GM21737 (cell line): Measurements from ENCODE around the gene HCFC1R1.
A peak's percentile ranks its signal among the peaks of the same experiment; 100 is the strongest.

Experiments used
- ATAC-seq: cut with Tn5 transposase; IDR thresholded peaks from one replicate; pipeline ENCODE4 v1.9.1; 2021; ENCODE audit warnings: mild to moderate bottlenecking, moderate library complexity; ENCODE audit not compliant: unreplicated experiment

The HCFC1R1 gene

DNA sequence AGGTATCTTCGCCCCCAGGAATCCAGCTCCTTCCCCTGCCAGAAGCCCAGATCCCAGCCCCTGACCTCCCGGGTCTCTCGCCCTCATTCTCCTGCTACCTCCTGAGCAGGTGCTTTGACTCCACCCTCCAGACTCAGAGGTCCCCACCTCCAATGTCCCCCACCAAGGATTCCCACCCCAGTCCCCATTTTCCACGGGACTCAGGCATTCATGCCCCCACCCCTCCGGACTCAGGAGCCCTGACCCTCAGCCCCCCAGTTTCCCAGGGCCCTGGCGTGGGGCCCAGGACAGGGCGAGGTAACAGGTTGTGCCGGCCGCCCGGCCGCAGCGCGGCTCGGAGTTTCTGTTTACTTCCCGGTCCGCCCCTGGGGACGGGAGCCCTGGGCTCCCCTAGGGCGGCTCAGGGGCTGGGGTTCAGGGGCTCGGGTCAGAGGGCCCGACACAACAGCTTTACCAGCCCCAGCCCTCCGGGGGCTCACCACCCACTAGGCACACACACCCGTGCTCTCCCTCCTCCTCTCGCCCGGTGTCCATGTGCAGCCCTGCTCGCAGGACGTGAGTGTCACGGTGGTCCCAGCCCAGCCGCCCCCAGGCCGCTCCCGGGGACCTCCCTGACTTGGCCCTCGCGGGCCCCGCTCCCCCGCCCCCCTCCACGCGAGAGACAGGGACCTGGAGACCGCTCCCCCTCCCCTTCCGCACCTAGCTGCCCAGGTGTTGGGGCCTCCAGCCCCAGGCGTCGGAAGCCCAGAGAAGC, 12.4 kb upstream of the HCFC1R1 start:
- no peak for ATAC-seq

DNA sequence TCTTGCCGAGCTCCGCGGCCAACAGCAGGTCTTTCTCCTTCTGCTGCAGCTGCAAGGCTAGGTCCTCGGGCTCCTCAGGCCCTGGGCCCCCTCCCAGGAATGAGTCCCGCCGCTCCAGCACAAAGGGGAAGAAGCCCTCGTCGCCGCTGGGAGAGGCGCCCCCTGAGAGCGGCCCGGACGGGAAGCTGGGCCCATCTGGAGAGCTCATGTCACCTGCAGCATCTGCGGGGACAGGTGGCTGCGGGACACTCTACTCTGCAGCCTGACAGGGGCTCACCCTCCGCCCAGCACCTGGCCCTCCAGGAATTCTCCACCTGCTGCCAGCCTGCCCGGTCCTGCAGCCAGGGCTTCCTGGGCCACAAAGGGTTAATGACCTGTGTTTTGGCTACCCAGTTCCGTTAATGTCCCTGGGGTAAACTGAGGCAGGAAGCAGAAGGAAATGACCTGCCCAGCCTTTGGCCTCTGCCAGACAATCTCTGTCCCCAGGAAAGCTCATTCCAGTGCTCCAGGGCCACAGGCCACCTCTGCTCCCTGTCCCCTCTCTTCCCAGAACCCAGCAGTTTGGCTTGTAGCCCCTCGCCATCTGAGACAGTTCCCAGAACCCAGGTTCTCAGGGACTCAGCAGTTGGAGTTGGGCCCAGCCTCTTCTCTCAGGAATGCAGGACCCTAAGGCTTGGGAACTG, 11.7 kb upstream of the HCFC1R1 start:
- no peak for ATAC-seq

DNA sequence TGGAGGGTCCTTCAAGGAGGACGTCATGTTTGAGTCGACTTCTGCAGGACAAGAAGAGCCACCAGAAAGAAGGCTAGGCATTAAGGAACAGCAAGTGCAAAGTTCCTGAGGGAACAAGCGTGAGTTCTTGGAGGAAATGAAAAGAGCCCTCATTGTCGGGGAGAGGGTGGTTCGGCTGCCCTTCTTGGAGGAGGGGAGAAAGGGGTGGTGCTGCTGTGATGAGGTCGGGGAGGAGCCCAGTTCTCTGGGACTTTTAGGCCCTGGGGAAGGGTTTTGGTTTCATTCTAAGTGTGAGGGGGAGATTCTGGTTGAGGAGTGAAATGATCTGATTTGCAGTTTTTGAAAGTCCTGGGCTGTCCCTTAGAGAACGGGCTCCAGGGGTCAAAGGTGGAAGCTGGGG, 8.9 kb upstream of the HCFC1R1 start:
- no peak for ATAC-seq

DNA sequence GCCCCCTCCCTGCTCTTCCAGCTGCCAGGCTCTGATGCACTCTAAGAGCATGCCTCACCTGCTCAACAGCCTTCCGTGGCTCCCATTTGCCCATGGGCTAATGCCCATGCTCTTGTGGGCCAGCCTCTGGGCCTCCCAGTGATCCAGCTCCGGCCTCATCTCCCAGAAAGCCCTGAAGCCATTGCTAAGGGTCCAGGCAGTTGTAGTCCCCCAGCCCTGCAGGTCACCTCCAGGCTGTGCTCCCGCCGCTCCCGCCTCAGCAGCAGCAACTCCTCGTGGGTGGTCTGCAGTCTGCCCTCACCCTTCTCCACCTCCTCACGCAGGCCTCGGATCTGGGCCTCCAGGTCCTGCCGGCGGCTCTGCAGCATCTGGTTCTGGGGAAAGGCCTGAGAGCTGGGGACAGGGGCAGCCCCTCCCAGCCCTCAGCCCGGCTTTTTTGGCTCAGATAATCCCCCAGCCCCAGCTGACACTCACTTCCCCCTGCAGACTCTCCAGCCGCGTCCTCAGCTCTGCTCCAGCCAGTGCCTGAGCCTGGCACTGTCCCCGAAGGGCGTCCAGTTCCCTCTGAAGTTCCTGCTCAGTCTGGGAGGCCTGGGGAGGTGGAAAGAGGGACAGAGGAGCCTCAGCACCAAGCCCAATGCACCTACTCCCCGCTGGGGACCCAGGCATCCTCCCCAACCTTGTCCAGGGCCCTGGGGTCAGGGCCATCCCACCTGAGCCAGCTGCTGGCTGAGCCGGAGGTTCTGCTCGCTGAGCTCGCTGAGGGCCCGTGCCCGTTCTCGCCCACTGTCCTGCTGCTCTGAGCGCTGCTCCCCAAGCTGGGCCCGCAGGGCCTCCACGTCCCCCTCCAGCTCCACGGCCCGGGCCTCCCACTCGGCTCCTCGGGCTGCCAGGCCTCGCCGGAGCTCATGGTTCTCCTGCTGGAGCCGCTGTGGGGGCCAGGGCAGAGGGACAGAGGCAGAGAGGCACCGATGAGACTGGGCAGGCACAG, 6.8 kb upstream of the HCFC1R1 start:
- ATAC-seq: no peak

DNA sequence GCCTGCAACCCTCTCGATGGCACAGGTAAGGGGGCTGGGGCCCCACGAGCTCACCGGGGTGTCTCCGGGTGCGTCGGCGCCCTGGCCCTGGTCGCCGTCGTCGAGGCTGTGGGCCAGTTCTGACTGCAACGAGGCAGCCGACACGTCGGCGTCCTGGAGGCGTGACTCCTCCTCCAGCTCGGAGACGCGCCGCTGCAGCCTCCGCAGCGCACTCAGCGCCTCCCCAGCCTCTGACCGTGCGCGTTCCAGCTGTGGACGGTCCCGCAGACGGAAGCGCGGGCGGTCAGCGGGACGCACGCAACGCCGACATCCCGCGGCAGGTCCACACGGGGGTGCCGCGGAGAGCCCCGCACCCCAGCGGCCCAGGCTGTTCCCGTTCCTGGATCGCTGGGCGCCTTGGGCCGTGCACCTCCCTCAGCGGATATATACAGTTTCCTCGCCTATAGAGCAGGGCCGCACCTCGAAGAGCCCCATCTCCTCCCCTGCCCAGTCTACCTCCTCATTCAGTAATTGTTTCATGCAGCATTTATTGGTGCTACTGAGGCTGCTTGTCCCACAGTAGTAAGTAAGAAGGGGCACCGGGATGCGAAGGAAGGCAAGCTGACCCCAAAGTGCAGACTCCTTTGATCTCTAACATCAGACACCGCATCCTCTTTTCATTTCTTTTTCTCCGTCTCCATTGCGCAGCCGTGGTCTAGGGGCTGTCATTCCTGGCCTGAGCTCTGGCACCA, 5.9 kb upstream of the HCFC1R1 start:
- no peak for ATAC-seq

DNA sequence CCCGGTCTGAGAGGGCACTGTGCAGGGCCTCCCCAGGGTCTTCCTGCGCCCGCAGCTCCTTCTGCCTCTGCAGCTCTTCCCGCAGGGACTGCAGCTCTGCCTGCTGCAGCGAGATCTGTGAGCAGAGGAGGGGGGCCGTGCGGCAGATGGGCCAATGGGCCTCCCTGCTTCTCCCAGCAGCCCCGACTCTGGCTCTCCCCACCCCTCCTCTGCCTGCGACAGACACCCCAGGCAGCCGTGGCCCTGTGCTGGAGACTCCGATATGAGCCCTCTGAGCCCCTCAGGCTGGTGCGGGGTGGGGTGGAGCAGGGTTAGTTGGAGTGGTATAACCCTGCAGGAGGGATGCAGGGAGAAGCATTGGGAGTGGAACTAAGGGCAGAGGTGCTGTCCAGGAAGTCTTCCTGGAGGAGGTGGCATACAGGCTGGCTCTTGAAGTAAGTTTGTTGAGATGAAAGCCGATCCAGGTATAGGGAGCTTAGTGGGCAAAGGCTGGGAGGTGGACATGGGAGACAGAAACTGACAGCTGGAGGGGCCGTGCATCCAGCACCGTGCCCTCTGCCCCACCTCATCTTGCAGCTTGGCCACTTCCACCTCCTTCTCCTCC, 5.1 kb upstream of the HCFC1R1 start:
- no peak for ATAC-seq

DNA sequence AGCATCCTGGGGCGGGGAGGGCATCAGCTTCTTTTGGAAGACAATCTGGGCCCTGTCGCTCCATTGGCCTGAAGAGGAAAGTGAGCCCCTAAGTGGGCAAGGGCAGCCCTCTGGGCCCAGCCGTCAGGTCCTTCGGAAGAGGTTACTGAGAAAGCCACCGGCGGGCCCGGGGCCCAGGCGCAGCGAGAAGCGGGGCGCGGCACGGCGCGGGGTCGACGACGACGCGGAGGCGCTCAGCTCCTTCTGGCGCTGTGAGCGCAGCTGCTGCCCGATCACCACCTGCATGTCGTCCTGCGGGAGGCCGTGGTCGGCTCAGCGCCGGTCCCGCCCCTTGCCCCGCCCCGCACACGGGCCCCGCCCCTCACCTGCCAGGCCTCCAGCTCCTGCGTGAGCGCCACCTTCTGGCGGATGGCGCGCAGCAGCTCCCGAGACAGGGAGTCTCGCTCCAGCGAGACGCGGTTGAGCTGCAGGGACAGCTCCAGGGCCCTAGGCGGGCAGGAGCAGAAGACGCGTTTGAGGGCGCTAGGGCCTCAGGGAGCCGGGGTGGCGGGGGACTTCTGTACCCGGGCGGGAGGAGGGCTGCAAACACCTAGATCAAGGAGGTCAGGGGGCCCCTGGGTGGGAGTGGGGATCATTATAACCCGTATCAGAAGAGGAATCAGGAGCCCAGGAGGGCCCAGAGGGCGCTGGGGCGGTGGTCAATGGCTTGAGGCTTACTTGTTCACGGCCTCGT, 4.4 kb upstream of the HCFC1R1 start:
- ATAC-seq: peak; percentile 34

DNA sequence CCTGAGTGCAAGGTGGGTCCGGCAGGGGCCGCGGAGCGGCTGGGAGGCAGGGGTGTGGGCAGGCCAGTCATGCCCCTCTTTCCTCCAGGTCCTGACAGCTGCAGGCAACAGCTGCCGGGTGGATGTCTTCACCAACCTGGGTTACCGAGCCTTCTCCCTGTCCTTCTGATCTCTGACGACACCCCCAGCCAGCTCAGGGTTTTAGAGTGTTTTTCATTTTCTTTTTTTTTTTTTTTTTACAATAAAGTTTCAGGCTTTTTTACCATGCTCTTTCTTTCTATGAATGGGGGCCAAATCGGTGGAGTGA, 3.7 kb upstream of the HCFC1R1 start:
- no peak for ATAC-seq

DNA sequence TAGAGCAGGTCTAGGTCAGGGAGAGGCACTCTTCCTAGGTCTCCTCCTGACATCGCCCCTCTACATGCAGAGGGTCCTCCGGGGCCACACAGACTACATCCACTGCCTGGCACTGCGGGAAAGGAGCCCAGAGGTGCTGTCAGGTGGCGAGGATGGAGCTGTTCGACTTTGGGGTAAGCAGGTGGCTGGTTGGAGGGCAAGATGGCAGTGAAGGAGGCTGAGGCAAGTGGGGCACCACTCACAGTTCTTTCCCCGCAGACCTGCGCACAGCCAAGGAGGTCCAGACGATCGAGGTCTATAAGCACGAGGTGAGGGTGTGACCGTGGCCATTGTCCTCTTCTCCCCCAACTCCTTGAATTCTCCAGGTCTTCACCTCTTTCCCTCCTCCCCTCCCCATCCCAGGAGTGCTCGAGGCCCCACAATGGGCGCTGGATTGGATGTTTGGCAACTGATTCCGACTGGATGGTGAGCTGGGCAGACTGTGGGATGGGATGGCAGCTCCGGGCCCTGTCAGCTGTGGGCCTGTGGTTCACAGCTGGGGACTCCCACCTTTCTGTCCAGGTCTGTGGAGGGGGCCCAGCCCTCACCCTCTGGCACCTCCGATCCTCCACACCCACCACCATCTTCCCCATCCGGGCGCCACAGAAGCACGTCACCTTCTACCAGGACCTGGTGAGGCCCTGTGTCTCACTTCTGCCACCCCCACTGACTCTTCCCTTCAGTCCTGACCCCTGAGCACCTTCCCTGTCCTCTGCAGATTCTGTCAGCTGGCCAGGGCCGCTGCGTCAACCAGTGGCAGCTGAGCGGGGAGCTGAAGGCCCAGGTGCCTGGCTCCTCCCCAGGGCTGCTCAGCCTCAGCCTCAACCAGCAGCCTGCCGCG, 3.1 kb upstream of the HCFC1R1 start:
- no peak for ATAC-seq

DNA sequence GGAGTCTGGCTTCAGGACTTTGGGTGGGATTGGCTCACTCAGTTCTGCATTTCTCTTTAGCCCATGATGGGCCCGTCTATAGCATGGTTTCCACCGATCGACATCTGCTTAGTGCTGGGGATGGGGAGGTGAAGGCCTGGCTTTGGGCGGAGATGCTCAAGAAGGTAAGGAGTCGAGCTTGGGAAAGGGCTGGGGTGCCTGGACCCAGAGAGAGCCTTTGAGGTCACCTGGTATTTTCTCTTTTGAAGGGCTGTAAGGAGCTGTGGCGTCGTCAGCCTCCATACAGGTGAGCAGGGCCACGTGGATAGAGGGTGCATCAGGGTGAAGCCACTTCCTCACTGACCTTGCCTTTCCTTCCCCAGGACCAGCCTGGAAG, 2.2 kb upstream of the HCFC1R1 start:
- no peak for ATAC-seq

DNA sequence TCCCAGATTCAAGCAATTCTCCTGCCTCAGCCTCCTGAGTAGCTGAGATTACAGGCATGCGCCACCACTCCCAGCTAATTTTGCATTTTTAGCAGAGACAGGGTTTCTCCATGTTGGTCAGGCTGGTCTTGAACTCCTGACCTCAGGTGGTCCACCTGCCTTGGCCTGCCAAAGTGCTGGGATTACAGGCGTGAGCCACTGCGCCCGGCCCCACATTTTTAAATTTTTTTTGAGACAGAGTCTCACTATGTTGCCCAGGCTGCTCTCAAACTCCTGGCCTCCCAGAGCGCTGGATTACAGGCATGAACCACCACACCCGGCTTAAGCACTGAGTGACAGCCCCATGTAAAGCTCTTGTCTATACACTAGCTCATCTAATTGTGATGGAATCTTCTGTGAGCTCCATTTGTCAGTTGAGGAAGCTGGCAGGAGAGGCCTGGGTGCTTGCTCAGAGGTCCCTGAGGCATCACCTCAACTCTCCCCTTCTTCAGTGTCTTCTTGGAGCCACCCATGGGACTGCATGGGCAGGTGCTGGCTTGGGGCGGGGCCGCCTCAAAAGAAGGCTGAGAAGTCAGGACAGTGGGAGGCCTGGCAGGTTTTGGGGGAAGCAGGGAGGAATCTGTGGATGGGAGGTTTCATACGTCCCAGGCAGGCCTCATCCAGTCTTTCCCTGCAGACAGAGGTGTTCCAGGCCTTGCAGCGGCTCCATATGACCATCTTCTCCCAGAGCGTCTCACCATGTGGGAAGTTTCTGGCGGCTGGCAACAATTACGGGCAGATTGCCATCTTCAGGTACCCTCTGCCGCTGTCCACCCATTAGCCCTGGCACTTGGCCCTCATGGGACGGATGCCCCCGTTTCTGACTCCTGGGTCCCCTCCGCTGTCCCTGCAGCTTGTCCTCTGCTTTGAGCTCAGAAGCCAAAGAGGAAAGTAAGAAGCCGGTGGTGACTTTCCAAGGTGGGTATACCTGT, 1.6 kb upstream of the HCFC1R1 start:
- no peak for ATAC-seq

DNA sequence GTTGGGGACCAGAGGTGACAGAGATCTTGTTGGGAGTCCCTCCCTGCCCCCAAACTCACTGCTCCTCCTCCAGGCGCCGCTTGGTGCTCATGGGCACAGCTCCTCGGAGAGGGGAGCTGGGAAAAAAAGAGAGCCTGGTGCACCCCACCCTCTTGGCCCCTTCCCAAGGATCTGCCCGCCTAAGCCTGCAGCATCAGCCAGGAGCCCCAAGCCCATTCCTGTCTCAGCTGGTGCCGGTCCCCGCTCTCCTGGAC, 400 bp downstream of the HCFC1R1 start:
- ATAC-seq: no peak

DNA sequence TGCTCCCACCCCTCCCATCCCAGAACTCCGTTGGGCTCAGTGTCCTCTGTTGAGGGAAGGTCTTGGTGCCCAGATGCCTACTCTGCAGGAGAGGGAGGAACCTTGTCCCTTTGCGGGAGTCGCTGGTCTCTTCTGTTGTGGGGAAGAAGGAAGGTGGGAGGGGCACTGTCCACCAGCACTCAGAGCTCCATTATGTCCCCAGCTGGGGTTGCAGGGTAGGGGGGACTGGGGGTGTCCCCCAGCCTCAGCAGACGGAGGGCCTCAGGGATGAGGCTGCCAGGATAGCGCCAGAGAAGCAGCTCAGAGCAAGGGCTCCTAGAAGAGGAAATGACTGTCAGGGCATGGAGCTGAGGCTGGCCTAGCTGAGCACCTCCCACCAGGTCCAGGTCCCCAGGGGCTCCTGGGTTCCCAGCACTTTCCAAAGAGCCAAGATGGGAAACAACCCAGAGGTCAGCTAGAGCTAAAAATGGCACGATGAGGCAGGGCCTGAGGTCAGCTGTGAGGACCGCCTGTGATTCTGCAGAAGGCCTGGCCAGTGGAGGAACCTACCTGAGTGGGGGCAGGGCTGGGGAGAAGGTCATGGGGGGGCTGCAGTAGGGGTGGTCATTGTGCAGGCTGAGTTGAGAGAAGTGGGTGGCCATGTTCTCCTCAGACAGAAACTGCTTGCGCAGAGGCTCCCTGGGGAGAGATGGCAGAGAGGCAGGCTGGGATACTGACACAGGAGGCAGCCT, 893 bp downstream of the HCFC1R1 start:
- no peak for ATAC-seq

DNA sequence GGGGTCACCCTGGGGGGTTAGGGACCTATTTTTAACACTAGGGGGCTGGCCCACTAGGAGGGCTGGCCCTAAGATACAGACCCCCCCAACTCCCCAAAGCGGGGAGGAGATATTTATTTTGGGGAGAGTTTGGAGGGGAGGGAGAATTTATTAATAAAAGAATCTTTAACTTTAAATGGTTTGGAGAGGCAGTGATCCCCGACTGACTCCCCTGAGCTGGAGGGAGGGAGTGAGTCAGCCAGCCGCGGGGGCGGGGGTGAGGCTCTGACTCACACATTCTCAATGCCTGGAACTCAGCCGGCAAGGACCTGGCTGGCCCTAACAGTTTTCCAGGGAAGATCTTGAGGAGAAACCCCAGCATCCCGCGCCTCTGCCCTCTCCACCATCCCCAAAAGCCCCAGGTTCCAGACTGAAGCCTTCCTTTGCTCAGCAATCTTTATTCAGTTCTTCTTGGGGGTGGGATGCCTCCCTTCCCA, 1.5 kb downstream of the HCFC1R1 start:
- no peak for ATAC-seq

DNA sequence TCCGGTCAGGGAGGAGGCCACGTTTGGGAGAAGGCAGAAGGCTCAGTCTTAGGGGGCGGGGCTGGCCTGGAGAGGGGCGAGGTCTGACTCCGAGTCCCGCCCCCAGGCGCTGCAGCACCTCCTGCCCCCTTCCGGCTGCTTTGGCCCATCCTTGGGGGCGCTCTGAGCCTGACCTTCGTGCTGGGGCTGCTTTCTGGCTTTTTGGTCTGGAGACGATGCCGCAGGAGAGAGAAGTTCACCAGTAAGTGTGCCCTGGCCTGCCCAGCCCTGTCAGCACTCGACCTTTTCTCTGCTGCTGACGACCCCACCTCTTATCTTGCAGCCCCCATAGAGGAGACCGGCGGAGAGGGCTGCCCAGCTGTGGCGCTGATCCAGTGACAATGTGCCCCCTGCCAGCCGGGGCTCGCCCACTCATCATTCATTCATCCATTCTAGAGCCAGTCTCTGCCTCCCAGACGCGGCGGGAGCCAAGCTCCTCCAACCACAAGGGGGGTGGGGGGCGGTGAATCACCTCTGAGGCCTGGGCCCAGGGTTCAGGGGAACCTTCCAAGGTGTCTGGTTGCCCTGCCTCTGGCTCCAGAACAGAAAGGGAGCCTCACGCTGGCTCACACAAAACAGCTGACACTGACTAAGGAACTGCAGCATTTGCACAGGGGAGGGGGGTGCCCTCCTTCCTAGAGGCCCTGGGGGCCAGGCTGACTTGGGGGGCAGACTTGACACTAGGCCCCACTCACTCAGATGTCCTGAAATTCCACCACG, 2.1 kb downstream of the HCFC1R1 start:
- ATAC-seq: no peak

DNA sequence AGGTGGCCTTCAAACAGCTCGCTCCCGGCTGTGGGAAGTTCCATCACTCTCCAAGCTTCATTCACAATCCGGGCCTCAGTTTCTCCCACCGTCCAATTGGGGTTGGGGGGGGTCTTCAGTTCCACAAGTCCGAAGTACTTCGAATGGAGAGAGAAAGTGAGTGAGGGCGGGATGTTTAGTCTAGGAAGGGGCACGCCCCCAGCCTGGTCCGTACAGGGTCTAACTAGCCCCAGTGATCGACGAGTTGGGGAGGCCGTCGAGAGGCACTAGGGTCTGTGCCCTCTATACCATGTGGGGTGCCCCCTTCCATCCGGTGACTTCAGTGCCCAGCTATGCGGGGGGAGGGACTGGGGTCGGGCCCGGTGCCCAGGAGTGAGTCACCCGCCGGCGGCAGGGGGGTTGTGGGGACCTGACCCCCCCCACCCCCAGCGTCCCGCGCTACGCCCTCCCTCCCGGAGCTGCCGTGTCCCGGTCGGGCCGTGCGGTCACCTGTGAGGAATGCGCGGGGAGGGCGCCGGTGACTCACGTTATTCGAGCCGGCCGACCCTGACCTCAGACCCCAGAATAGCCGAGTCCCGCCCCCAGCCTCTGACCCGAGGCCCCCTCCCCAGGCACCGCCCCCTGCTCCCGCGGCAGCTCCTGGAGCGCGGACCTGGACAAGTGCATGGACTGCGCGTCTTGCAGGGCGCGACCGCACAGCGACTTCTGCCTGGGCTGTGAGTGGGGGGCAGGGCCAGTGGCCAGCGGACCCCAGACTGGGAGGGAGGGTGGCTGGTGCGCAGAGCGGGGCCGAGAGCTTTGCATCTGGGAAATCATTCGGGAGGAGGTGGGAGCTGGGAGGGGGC, 2.9 kb downstream of the HCFC1R1 start:
- ATAC-seq: no peak
